ENCODE measurements around the gene SLC46A3.
"Not testable (repeated sequence)": the region's sequence is repeated elsewhere in the genome, so short reads cannot be mapped to it uniquely, and the experiment has no call there.

Gene SLC46A3

GRCh38 chr13:28730762-28731161, 12.0 kb upstream of the SLC46A3 start:
- no peak for DNase-seq

DNA sequence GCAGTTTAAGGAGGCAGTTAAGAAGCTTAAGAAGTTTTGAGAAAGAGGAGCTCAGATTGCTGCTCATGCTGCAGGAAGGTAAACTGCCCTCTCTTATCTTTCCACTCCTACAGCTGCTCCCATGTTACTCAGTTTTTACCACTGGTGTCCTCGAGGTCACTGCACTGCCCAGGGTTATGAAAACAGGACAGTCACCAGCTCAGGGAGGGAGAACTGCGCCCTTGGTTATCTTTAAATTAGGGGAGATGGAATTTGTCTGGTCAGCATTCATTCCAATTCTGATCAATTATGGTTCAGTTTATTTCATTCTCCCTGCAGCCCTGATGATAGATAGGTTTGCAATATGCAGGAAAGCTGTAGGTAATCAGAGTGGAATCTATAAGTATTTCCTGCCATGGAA, 10.8 kb upstream of the SLC46A3 start:
- no peak for DNase-seq

- no peak for DNase-seq
These were observed 9.9 kb upstream of the SLC46A3 start for GRCh38 chr13:28728642-28729041.

- DNase-seq = no peak
These were observed 6.4 kb upstream of the SLC46A3 start for GRCh38 chr13:28725046-28725610.

- no peak for DNase-seq
These were observed 5.0 kb upstream of the SLC46A3 start for GRCh38 chr13:28723806-28724205.

GRCh38 chr13:28719227-28720055, 671 bp upstream of the SLC46A3 start:
- no peak for DNase-seq

DNA sequence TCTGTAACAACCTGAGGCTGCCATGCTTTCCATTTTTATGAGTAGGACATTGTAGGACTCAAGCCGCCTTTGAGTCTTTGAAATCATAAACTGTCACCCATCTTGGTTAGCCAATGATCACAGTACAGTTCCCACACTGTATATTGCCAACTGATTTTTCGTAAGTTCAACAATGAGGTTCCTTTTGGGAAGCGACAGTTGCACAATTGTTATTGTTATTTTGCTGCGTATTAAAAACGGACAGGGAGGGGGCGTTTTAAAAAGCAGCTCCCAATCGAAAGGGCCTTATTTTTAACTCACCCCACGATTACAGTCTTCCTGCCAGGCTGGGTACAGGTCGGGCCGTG, 601 bp downstream of the SLC46A3 start:
- DNase-seq = no peak

DNA sequence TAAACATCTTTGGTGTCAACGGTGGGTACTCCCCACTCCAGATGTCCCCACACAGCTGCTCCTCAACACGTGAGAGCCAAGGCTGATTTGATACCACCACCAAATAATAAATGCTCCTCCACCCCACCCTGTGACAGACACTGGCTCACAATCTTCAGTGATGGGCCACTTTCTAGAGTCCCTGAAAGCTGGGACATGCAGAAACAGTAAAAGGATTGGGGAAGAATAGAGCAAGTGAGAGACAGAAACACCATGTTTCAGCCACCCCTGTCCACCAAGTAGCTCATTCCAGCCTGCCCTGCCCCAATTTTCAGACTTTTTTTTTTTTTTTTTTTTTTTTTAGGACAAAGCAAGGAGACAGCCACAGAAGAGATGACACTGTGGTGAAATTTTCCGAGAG, 1.6 kb downstream of the SLC46A3 start:
- DNase-seq = no peak

GRCh38 chr13:28716511-28716910, 2.3 kb downstream of the SLC46A3 start:
- no peak for DNase-seq

- DNase-seq = no peak
These were observed 4.1 kb downstream of the SLC46A3 start for GRCh38 chr13:28714651-28715050.

- DNase-seq = no peak
These were observed 8.6 kb downstream of the SLC46A3 start for GRCh38 chr13:28710161-28710560.

GRCh38 chr13:28707629-28708427, 10.9 kb downstream of the SLC46A3 start:
- DNase-seq = peak; percentile 61

DNA sequence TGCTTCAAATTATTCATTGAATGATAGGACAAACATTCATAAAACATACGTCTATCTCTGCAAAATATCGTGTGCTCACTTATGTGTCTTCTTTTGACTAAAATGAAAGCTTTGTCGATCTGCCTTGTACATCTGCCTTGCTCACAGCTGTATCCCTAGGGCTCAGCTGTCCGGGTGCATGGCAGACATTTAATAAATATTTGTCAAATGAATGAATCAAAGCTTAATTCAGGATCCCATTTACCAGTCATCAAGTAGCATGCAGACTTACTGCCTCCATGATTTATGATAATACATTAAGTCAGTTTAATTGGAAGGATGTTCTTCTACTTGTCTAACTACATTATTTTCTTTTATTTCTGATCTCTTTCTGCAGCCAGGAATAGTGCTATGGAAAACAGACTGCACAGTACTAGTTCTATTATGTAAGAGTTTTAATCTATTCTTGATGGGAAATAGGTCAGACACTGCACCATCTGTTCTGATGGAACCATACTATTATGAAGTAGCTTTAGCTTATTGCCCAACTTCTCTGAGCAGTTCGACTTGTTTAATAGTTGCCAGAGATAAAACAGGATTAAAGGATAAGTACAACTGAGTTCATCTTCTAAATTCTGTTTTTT, 13.2 kb downstream of the SLC46A3 start:
- DNase-seq = no peak

- no peak for DNase-seq
These were observed 13.9 kb downstream of the SLC46A3 start for GRCh38 chr13:28704919-28705318.

- DNase-seq = no peak
These were observed 14.5 kb downstream of the SLC46A3 start for GRCh38 chr13:28704282-28704681.

- no peak for DNase-seq
These were observed 19.5 kb downstream of the SLC46A3 start for GRCh38 chr13:28699246-28699645.

- DNase-seq = no peak
These were observed 21.3 kb downstream of the SLC46A3 start for GRCh38 chr13:28697441-28697840.

DNA sequence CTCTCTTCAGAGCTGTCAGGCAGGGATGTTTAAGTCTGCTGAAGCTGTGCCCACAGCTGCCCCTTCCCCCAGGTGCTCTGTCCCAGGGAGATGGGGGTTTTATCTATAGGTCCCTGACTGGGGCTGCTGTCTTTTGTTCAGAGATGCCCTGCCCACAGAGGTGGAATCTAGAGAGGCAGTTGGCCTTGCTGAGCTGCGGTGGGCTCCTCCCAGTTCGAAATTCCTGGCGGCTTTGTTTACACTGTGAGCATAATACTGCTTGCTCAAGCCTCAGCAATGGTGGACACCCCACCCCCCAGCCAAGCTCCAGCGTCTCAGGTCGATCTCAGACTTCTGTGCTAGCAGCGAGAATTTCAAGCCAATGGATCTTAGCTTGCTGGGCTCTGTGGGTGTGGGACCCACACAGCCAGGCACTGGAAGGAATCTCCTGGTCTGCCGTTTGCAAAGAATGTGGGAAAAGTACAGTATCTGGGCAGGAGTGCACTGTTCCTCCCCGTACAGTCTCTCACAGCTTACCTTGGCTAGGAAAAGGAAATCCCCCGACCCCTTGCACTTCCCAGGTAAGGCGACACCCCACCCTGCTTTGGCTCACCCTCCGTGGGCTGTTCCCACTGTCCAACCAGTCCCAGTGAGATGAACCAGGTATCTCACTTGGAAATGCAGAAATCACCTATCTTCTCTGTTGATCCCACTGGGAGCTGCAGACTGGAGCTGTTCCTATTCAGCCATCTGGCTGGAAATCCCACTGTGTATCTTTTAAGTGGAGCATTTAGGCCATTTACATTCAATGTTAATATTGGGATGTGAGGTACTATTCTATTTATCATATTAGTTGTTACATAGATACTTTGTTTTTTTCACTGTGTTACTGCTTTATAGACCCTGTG, 24.9 kb downstream of the SLC46A3 start:
- not testable (repeated sequence) for DNase-seq

DNA sequence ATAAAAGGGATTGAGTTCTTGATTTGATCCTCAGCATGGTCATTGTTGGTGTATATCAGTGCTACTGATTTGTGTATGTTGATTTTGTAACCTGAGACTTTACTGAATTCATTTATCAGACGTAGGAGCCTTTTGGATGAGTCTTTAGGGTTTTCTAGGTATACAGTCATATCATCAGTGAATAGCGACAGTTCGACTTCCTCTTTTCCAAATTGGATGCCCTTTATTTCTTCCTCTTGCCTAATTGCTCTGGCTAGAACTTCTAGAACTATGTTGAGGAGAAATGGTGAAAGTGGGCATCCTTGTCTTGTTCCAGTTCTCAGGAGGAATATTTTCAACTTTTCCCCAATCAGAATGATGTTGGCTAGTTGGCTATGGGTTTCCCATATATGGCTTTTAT, 32.9 kb downstream of the SLC46A3 start:
- DNase-seq = no peak

- DNase-seq = no peak
These were observed 33.7 kb downstream of the SLC46A3 start for GRCh38 chr13:28685114-28685513.

GRCh38 chr13:28684257-28684656, 34.5 kb downstream of the SLC46A3 start:
- no peak for DNase-seq

DNA sequence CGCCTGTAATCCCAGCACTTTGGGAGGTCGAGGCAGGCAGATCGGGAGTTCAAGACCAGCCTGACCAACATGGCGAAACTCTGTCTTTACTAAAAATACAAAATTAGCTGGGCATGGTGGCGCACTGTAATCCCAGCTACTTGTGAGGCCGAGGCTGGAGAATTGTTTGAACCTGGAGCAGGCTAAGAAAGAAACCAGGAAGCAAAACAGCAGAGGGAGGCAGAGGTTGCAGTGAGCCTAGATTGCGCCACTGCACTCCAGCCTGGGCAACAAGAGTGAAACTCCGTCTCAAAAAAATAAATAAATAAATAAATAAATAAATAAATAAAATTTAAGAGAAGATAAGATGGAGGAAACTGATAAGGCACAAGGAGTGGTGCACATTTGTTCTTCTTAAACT, 35.6 kb downstream of the SLC46A3 start:
- DNase-seq = not testable (repeated sequence)

Measured in SIG-M5 (cell line).